ENCODE data around the gene DTNBP1.
A peak's percentile ranks its signal among the peaks of the same experiment; 100 is the strongest.

The DTNBP1 gene

GRCh38 chr6:15691250-15691869 is 28.5 kb upstream of the DTNBP1 start:
- H3K4me3 ChIP-seq (ENCODE audit: low read length): peak overlapping the region; percentile 57
- peak; percentile 88 for DNase-seq (ENCODE audit: low read depth)
- TF ChIP-seq CTCF (conservative IDR thresholded peaks at IDR 0.05; ENCODE audit: low read length): peak; percentile 100

GRCh38 chr6:15690510-15690909 is 27.7 kb upstream of the DTNBP1 start:
- H3K4me3 ChIP-seq (ENCODE audit: low read length): no peak overlapping the region
- TF ChIP-seq CTCF (conservative IDR thresholded peaks at IDR 0.05; ENCODE audit: low read length): no peak
- DNase-seq (ENCODE audit: low read depth): no peak

GRCh38 chr6:15689586-15690482 is 27.0 kb upstream of the DTNBP1 start:
- H3K4me3 ChIP-seq (ENCODE audit: low read length): no peak overlapping the region
- no peak for TF ChIP-seq CTCF (conservative IDR thresholded peaks at IDR 0.05; ENCODE audit: low read length)
- DNase-seq (ENCODE audit: low read depth): peak; percentile 12

GRCh38 chr6:15685619-15686018 is 22.8 kb upstream of the DTNBP1 start:
- no peak overlapping the region for H3K4me3 ChIP-seq (ENCODE audit: low read length)
- no peak for DNase-seq (ENCODE audit: low read depth)
- no peak for TF ChIP-seq CTCF (conservative IDR thresholded peaks at IDR 0.05; ENCODE audit: low read length)

GRCh38 chr6:15682965-15683822 is 20.4 kb upstream of the DTNBP1 start:
- no peak for TF ChIP-seq CTCF (conservative IDR thresholded peaks at IDR 0.05; ENCODE audit: low read length)
- no peak overlapping the region for H3K4me3 ChIP-seq (ENCODE audit: low read length)
- DNase-seq (ENCODE audit: low read depth): no peak

- TF ChIP-seq CTCF (conservative IDR thresholded peaks at IDR 0.05; ENCODE audit: low read length): no peak
- no peak overlapping the region for H3K4me3 ChIP-seq (ENCODE audit: low read length)
- no peak for DNase-seq (ENCODE audit: low read depth)
These were observed 19.1 kb upstream of the DTNBP1 start for GRCh38 chr6:15681946-15682345.
